Upper lobe of left lung (tissue), 6 donors: ENCODE measurements around the gene HNRNPC. TPM values are rescaled to one million over a fixed set of nuclear protein-coding genes. Genes with fewer than 3 reads are reported as not detected.
A peak's percentile ranks its signal among the peaks of the same experiment; 100 is the strongest.
"Not testable (repeated sequence)": the region's sequence is repeated elsewhere in the genome, so short reads cannot be mapped to it uniquely, and the experiment has no call there.

Experiments
- ATAC-seq, 2 donors: fragments of 200-7000 bp; cut with Tn5 transposase; one replicate each; pipeline ENCODE4 v1.9.1; 2022; ENCODE audit warnings: mild to moderate bottlenecking in 2 of 2, moderate library complexity in 2 of 2; ENCODE audit not compliant: low FRiP score in 2 of 2
- DNase-seq, 2 donors: peaks; one replicate each; pipeline ENCODE4 v3.0.0-alpha.2; 2019 to 2020
- H3K27ac ChIP-seq, 4 donors: fragments of 200-600 bp; sonication (generic); one replicate each; pipeline ENCODE4 v1.5.1; 2016 to 2019
- H3K27me3 ChIP-seq, 4 donors: fragments of 200-600 bp; sonication (generic); one replicate each; pipeline ENCODE4 v1.5.1; 2017 to 2019
- H3K36me3 ChIP-seq, 4 donors: fragments of 200-600 bp; sonication (generic); one replicate each; pipeline ENCODE4 v1.5.1; 2016 to 2019
- H3K4me1 ChIP-seq, 4 donors: fragments of 200-600 bp; sonication (generic); one replicate each; pipeline ENCODE4 v1.5.1; 2018 to 2019
- H3K4me3 ChIP-seq, 4 donors: fragments of 200-600 bp; sonication (generic); one replicate each; pipeline ENCODE4 v1.5.1; 2017 to 2019; ENCODE audit warnings: mild to moderate bottlenecking in 2 of 4, moderate library complexity in 1 of 4
- H3K9me3 ChIP-seq, 4 donors: fragments of 200-600 bp; sonication (generic); one replicate each; pipeline ENCODE4 v1.5.1; 2018 to 2019
- EP300 ChIP-seq, 4 donors: sonication (generic); formaldehyde crosslinking; IDR thresholded peaks; one replicate each; pipeline ENCODE4 v1.5.1; 2017; ENCODE audit warnings: antibody characterized with exemption in 4 of 4, control low read depth in 2 of 4
- POLR2A ChIP-seq, 4 donors: fragments of 450-650 bp; IDR thresholded peaks; one replicate each; pipeline ENCODE4 v1.5.1; 2016 to 2017; ENCODE audit warnings: antibody characterized with exemption in 4 of 4, mild to moderate bottlenecking in 2 of 4
- POLR2AphosphoS5 ChIP-seq, 2 donors: sonication (generic); formaldehyde crosslinking; IDR thresholded peaks; one replicate each; pipeline ENCODE4 v1.5.1; 2017; ENCODE audit warnings: antibody characterized with exemption in 2 of 2
- WGBS, 2 donors: methylation state at CpG; one replicate each; pipeline ENCODE4 v1.1.5; 2017 to 2018; 5-methylcytosine and 5-hydroxymethylcytosine counted together
- total RNA-seq, 6 donors: library from RNA; depleted of rRNA in 4 of 6; stranded (reverse); fragments of >200 nt in 4 of 6; gene quantifications; one replicate each; pipeline versions ENCODE4 v1.1.0 to v1.2.1, GENCODE V29; 2016 to 2021
- TF ChIP-seq, protein P1 (sequence below), 6 experiments: fragments of 450-650 bp in 4 of 6; fragments of 200-600 bp in 2 of 6; sonication (generic) in 2 of 6; IDR thresholded peaks; one replicate each; pipeline ENCODE4 v1.5.1; 2016 to 2019; ENCODE audit warnings: antibody characterized with exemption in 6 of 6
- donor health status: DM: no; HTN: no; CAD: no; lungs with moderate emphysema.
- donor health status: DM: no; HTN: yes; CAD: no; lungs with severe emphysema.

HNRNPC gene
- total RNA-seq, 6 donors from 2014 or later, result 119 to 390 (median 293) TPM

DNA sequence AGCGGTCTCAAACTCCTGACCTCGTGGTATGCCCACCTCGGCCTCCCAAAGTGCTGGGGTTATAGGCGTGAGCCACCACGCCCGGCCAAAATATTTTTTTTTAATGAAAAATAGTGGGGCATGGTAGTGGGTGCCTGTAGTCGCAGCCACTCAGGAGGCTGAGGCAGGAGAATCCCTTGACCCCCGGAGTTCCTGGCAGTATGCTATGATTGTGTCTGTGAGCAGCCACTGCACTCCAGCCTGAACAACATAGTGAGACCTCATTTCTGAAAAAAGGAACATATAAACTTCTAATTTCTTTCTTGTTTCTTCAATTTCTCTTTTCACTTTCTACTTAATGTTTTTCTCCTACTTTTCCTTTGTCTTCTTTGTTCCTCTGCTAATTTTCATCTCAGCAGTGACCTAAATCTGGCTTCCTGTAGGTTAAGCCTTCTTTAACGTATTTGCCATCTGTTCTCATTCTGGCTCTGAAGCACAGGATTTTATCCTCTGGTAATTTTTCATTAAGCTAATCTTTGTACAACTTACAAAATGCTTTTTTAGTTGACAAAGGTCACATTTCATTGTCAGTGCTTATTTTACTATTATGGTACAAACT, 6.1 kb upstream of the HNRNPC start:
- Histone ChIP-seq H3K36me3 (no peaks in the 10 kb centered on the region), H3K9me3 (no peaks in the 10 kb centered on the region), H3K4me3 (no peak overlapping the region), H3K27ac (no peak overlapping the region), H3K27me3 (no peaks in the 10 kb centered on the region), H3K4me1 (peaks cover 0 to 3% (median 0%) of the 10 kb centered on the region in 4 donors)
- TF ChIP-seq, protein P1, sequence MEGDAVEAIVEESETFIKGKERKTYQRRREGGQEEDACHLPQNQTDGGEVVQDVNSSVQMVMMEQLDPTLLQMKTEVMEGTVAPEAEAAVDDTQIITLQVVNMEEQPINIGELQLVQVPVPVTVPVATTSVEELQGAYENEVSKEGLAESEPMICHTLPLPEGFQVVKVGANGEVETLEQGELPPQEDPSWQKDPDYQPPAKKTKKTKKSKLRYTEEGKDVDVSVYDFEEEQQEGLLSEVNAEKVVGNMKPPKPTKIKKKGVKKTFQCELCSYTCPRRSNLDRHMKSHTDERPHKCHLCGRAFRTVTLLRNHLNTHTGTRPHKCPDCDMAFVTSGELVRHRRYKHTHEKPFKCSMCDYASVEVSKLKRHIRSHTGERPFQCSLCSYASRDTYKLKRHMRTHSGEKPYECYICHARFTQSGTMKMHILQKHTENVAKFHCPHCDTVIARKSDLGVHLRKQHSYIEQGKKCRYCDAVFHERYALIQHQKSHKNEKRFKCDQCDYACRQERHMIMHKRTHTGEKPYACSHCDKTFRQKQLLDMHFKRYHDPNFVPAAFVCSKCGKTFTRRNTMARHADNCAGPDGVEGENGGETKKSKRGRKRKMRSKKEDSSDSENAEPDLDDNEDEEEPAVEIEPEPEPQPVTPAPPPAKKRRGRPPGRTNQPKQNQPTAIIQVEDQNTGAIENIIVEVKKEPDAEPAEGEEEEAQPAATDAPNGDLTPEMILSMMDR (IDR thresholded peaks at IDR 0.05), result no peak
- TF ChIP-seq POLR2AphosphoS5 (IDR thresholded peaks at IDR 0.05) (no peak), EP300 (IDR thresholded peaks at IDR 0.05) (no peak), POLR2A (IDR thresholded peaks at IDR 0.05) (no peak)
- no peak for ATAC-seq
- DNase-seq, result no peak
- WGBS, 2 donors, result 88 to 89% methylated on average over 9 of the region's 9 CpGs

DNA sequence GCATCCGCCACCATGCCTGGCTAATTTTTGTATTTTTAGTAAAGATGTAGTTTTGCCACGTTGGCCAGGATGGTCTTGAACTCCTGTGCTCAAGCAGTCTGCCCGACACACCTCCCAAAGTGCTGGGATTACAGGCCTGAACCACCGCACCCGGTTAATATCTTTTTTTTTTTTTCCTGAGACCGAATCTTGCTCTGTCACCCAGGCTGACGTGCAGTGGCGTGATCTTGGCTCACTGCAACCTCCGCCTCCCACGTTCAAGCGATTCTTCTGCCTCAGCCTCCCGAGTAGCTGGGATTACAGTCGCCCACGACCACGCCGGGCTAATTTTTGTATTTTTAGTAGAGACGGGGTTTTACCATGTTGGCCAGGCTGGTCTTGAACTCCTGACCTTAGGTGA, 3.4 kb upstream of the HNRNPC start:
- H3K27me3 ChIP-seq, H3K27ac ChIP-seq, ATAC-seq, DNase-seq, H3K36me3 ChIP-seq, H3K4me3 ChIP-seq, H3K9me3 ChIP-seq: not testable (repeated sequence)
- peaks cover 0 to 14% (median 2%) of the 10 kb centered on the region in 4 donors for H3K4me1 ChIP-seq
- 94 to 95% methylated on average over 17 of the region's 17 CpGs for WGBS, 2 donors

GRCh38 chr14:21268617-21269251, 508 bp downstream of the HNRNPC start:
- Histone ChIP-seq H3K4me3 (peak overlapping the region; percentile 58 to 91 (median 68)), H3K27me3 (no peaks in the 10 kb centered on the region), H3K27ac (peak overlapping the region; percentile 93 to 96 (median 96)), H3K4me1 (peaks cover 30 to 51% (median 38%) of the 10 kb centered on the region in 4 donors), H3K9me3 (no peaks in the 10 kb centered on the region), H3K36me3 (peaks cover 0 to 26% (median 7%) of the 10 kb centered on the region in 4 donors)
- ATAC-seq, result peak in 1 of 2 donors; percentile 17
- no peak for TF ChIP-seq POLR2AphosphoS5 (IDR thresholded peaks at IDR 0.05)
- no peak for TF ChIP-seq POLR2A (IDR thresholded peaks at IDR 0.05)
- TF ChIP-seq, protein P1 (IDR thresholded peaks at IDR 0.05), result no peak
- no peak for TF ChIP-seq EP300 (IDR thresholded peaks at IDR 0.05)
- peak in 1 of 2 donors; percentile 37 for DNase-seq
- 0% methylated on average over 24 of the region's 24 CpGs for WGBS, 2 donors

DNA sequence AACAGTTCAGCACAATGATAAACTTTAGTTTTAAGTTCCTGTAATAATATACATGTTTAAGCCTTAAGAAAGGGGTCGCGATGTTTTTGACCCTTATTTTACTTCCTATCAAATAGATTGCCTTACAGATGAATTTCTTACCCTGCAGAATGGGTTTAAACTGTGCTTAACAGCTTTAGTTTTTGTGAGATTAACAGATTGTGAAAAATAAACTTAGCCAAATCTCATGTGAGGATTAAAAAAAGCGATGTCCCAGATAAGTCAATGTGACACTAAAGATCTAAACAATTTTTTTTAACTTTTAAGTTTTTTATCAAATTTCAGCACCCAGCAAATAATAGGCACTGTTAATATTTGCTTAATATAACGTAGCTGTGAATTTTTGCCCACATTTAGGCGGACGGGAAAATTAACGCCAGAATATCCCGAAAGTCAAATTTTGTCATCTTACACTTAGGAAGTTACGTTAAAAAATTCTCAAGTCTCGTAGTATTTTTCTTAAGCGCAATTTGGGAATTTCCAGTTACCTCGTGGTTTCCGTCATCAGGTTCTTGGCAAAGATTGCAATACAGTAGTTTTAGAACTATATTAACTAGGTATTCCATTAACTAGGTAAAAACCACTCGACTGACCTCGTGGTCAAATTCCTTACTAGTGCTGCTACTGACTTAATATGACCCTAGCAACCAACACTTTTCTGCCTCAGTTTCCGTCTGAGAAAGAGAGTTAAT, 1.2 kb downstream of the HNRNPC start:
- no peak for TF ChIP-seq POLR2AphosphoS5 (IDR thresholded peaks at IDR 0.05)
- TF ChIP-seq EP300 (IDR thresholded peaks at IDR 0.05), result peak in 1 of 4 donors; percentile 26
- no peaks in the 10 kb centered on the region for H3K9me3 ChIP-seq
- H3K27me3 ChIP-seq, result no peaks in the 10 kb centered on the region
- DNase-seq (peak in 1 of 2 donors; percentile 26), ATAC-seq (no peak)
- H3K27ac ChIP-seq, result peak overlapping the region; percentile 93 to 96 (median 96)
- peaks cover 0 to 32% (median 8%) of the 10 kb centered on the region in 4 donors for H3K36me3 ChIP-seq
- H3K4me1 ChIP-seq, result peaks cover 36 to 58% (median 44%) of the 10 kb centered on the region in 4 donors
- 2 to 4% methylated on average over 16 of the region's 16 CpGs for WGBS, 2 donors
- peak overlapping the region; percentile 58 to 91 (median 68) for H3K4me3 ChIP-seq

DNA sequence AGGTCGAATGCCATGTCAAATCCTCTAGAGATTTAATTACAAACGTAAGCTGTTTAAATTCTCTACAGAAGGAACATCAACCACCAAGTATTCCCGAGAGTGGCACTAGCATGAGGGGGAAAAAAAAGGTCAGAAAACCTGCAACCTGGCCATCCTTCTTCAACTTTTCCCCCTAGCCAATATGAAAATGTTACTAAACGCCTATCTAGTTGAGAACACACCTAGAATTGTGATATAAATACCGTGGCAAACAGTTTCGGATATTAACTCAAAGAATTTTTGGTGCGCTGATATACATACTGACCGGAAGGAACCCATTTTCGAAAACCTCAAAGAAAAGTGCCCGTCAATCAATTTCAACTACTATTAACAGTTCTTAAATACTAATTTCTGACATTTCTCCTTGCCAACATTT, 1.8 kb downstream of the HNRNPC start:
- Histone ChIP-seq H3K4me3 (peak overlapping the region; percentile 58 to 91 (median 68)), H3K36me3 (peaks cover 1 to 39% (median 12%) of the 10 kb centered on the region in 4 donors), H3K4me1 (peaks cover 42 to 64% (median 49%) of the 10 kb centered on the region in 4 donors), H3K9me3 (no peaks in the 10 kb centered on the region), H3K27ac (peak overlapping the region; percentile 93 to 96 (median 96)), H3K27me3 (no peaks in the 10 kb centered on the region)
- whole genome bisulfite sequencing, 2 donors, result 3% methylated on average over 10 of the region's 10 CpGs
- TF ChIP-seq, protein P1 (IDR thresholded peaks at IDR 0.05), result no peak
- TF ChIP-seq POLR2AphosphoS5 (IDR thresholded peaks at IDR 0.05) (no peak), EP300 (IDR thresholded peaks at IDR 0.05) (no peak), POLR2A (IDR thresholded peaks at IDR 0.05) (no peak)
- ATAC-seq, result no peak
- no peak for DNase-seq
